Loucy (cell line): ENCODE measurements around the gene SLC26A11.

Source experiments
- CTCF ChIP-seq: fragments of 200-600 bp; sonication (generic); conservative IDR thresholded peaks from 2 replicates; pipeline ENCODE4 v1.5.1; 2014; ENCODE audit warnings: mild to moderate bottlenecking, antibody characterized with exemption, low read length
- EZH2phosphoT487 ChIP-seq: fragments of 200-600 bp; IDR thresholded peaks from 2 replicates; pipeline ENCODE4 v1.6.1; 2018; ENCODE audit warnings: antibody characterized with exemption, mild to moderate bottlenecking, moderate library complexity, borderline replicate concordance

- TF ChIP-seq CTCF (no peak), EZH2phosphoT487 (no peak)
These were observed 549 bp downstream of the SLC26A11 start for GRCh38 chr17:80220736-80221215.
